Cardiac ventricle fibroblast (primary cell): ENCODE data around the gene C1QC. TPM values are rescaled to one million over a fixed set of nuclear protein-coding genes. Genes with fewer than 3 reads are reported as not detected.

Source experiments
- total RNA-seq: library from RNA; depleted of rRNA; stranded (reverse); fragments of >200 nt; gene quantifications from 2 replicates; pipeline ENCODE4 v1.2.3, GENCODE V29; 2015

Gene C1QC
- total RNA-seq: not detected in 2 replicates

DNA sequence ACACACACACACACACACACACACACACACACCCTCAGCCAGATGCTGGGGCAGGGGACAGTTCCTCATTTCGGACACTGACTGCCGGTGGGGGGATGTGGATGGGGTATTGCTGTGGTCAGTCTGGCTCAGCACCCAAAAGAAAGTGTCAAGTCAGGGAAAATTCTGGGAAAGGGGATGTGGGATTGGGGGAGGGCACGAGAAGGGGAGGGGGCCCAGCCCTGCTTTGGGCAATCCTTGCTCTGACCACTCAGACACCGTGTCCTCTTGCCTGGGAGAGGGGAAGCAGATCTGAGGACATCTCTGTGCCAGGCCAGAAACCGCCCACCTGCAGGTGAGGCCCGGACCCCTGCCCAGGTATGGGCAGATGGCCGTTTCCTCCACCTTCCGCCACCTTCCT, at the start of gene C1QC:
C1QC (plus strand) TSS at position 253 of the 400 bp plus-strand sequence. CDS start 391 bp downstream, outside the sequence.

DNA sequence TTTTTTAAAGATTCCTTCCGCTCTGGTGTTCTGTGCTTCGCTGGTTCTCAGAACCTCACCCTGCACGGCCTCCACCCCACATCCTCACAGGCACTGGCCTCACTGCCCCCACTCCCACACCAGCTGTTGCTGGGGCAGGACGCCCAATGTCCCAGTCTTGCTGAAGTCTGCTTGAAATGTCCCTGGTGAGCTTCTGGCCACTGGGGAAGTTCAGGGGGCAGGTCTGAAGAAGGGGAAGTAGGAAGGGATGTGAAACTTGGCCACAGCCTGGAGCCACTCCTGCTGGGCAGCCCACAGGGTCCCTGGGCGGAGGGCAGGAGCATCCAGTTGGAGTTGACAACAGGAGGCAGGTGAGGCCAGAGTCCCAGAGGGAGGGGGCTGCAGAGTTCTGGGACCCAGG, 7.1 kb upstream of the C1QC start, which contains the start of gene C1QA:
C1QA (plus strand) TSS at position 276 of the 400 bp plus-strand sequence. CDS start 989 bp downstream, outside the sequence.

GRCh38 chr1:22652881-22653316, 9.5 kb downstream of the C1QC start, which contains the start of gene C1QB:
C1QB (plus strand) TSS chr1:22653236; CDS start chr1:22659463, 6,227 bp downstream.

Other genes with a start within 250 kb of the C1QC start
- gene ZBTB40, start 191.8 kb upstream of the C1QC start, total RNA-seq: 9.0 and 9.4 TPM in 2 replicates
- gene EPHA8, start 80.1 kb upstream of the C1QC start, total RNA-seq: not detected in 2 replicates
- gene C1QA, start 7.0 kb upstream of the C1QC start, total RNA-seq: not detected in 2 replicates
- not detected in 2 replicates for gene C1QB, start 9.6 kb downstream of the C1QC start, total RNA-seq
- 1.9 TPM in 2 replicates for gene EPHB2, start 67.2 kb downstream of the C1QC start, total RNA-seq